ELF-1 (cell line): Measurements from ENCODE around the gene KRT38.
"Not testable (repeated sequence)": the region's sequence is repeated elsewhere in the genome, so short reads cannot be mapped to it uniquely, and the experiment has no call there.

Experiments used
- DNase-seq: peaks from one replicate; pipeline ENCODE4 v3.0.0-alpha.2; 2016; ENCODE audit warnings: low read depth, low spot score

Gene KRT38

GRCh38 chr17:41395044-41395443 is 45.7 kb downstream of the KRT38 start:
- not testable (repeated sequence) for DNase-seq

DNA sequence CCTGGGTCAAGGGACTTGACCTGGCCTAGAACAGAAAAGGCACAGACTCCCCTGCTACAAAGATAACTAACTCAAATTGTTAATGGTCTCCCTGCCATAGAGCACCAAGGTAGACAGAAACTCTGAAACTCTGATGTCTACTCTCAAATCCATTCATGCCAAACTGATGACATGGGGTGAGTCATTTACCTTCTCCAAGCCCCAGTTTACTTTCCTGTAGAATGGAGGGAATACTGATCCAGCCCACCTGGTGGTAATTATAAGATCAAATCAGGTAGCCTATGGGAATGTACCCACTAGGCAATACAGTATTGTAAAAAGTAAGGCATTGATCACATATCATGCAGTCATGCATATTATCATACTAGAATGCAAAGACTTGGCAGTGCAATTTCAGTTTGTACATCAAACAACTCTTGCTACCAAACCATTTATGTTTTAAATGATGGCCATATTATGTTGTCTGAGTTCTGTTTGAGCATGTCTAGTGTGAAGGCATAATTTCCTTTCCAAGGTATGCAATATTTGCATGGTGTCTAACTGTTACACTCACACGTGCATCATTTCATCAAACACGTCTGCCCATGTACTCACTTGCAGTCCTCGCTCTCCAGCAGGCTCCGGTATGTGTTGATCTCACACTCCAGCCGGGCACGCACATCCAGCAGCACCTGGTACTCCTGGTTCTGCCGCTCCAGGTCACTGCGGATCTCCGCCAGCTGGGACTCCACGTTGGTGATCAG is 46.4 kb downstream of the KRT38 start:
- no peak for DNase-seq

GRCh38 chr17:41393826-41394225 is 47.0 kb downstream of the KRT38 start:
- DNase-seq = no peak

- no peak for DNase-seq
Measured at GRCh38 chr17:41393294-41393693, 47.5 kb downstream of the KRT38 start.

GRCh38 chr17:41392278-41392677 is 48.5 kb downstream of the KRT38 start:
- no peak for DNase-seq

GRCh38 chr17:41391535-41391934 is 49.2 kb downstream of the KRT38 start:
- no peak for DNase-seq

GRCh38 chr17:41390411-41390938 is 50.3 kb downstream of the KRT38 start:
- DNase-seq = peak; percentile 50

- DNase-seq = no peak
Measured at GRCh38 chr17:41387670-41388069, 53.1 kb downstream of the KRT38 start.

GRCh38 chr17:41386227-41386626 is 54.6 kb downstream of the KRT38 start:
- DNase-seq = no peak
